ENCODE measurements around the gene SNTG2. TPM values are rescaled to one million over a fixed set of nuclear protein-coding genes. Genes with fewer than 3 reads are reported as not detected.

The SNTG2 gene
- total RNA-seq, 1 experiment from 2014 or later, result 20.5 TPM

DNA sequence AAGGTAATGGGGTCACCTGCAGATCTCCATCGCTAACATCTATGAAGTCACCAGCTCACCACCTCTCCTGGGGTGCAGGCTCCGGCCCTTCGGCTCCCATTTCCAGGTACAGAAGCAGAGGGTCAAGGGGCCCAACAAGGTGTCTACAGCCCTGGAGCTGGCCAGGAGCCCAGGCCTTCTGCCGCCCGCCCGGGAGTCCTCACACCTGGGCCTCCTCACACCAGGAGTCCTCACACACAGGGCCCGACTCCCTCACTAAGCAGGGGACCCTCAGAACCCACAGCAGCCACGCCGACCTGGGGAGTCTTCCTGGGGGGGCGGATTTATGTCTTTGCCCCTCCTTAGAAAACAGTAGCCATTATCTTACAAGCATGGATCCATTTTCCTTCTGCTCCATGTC is 419.3 kb downstream of the SNTG2 start (continued):
- TF ChIP-seq, protein P1, sequence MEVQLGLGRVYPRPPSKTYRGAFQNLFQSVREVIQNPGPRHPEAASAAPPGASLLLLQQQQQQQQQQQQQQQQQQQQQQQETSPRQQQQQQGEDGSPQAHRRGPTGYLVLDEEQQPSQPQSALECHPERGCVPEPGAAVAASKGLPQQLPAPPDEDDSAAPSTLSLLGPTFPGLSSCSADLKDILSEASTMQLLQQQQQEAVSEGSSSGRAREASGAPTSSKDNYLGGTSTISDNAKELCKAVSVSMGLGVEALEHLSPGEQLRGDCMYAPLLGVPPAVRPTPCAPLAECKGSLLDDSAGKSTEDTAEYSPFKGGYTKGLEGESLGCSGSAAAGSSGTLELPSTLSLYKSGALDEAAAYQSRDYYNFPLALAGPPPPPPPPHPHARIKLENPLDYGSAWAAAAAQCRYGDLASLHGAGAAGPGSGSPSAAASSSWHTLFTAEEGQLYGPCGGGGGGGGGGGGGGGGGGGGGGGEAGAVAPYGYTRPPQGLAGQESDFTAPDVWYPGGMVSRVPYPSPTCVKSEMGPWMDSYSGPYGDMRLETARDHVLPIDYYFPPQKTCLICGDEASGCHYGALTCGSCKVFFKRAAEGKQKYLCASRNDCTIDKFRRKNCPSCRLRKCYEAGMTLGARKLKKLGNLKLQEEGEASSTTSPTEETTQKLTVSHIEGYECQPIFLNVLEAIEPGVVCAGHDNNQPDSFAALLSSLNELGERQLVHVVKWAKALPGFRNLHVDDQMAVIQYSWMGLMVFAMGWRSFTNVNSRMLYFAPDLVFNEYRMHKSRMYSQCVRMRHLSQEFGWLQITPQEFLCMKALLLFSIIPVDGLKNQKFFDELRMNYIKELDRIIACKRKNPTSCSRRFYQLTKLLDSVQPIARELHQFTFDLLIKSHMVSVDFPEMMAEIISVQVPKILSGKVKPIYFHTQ (CRISPR knock-in tag; IDR thresholded peaks at IDR 0.05), result no peak
- no peak for TF ChIP-seq OVOL2 (CRISPR knock-in tag; IDR thresholded peaks at IDR 0.05; ENCODE audit: borderline replicate concordance)
- no peak for TF ChIP-seq ZNF121 (CRISPR knock-in tag; IDR thresholded peaks at IDR 0.05)

DNA sequence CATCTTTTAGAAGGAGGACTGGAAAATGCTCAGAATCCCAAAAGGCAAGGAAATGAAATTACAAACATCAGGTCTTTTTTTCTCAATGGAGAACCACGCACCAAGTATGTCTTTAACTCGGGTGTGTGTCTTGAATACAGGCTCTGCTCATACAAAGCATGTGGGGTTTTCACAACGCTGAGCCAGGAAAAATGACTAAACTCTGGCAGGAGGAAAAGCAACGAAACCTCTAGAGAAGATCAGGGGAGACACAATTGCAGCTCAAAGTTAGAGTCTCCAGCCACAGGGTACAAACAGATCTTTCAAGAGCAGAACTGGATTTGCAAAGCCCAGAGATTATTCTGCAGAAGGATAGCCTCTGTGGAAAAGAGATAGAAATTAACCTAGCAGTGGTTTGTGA is 419.8 kb downstream of the SNTG2 start:
- H3K4me1 Mint-ChIP-seq, result peaks cover 2% of the 10 kb centered on the region; the same call in 1 of the 2 replicates
- ChIA-PET POLR2A (no interaction called here), CTCF (interaction anchor here (1.5 kb wide), 1 partner anchor 11 kb away, joined by 3 read pairs; no protein-coding TSS in a partner anchor)
- H3K27me3 Mint-ChIP-seq (ENCODE audit: low read depth), result no peaks in the 10 kb centered on the region; the same call in 1 of the 2 replicates
- DNase-seq (ENCODE audit: low spot score) (no peak), ATAC-seq (no peak)
- no peaks in the 10 kb centered on the region for H3K36me3 Mint-ChIP-seq
- no peaks in the 10 kb centered on the region for H3K9me3 Mint-ChIP-seq
- TF ChIP-seq, protein P2, sequence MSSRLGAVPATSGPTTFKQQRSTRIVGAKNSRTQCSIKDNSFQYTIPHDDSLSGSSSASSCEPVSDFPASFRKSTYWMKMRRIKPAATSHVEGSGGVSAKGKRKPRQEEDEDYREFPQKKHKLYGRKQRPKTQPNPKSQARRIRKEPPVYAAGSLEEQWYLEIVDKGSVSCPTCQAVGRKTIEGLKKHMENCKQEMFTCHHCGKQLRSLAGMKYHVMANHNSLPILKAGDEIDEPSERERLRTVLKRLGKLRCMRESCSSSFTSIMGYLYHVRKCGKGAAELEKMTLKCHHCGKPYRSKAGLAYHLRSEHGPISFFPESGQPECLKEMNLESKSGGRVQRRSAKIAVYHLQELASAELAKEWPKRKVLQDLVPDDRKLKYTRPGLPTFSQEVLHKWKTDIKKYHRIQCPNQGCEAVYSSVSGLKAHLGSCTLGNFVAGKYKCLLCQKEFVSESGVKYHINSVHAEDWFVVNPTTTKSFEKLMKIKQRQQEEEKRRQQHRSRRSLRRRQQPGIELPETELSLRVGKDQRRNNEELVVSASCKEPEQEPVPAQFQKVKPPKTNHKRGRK (CRISPR knock-in tag; IDR thresholded peaks at IDR 0.05; ENCODE audit: borderline replicate concordance), result no peak
- no peak for TF ChIP-seq JAZF1 (CRISPR knock-in tag; IDR thresholded peaks at IDR 0.05)
- TF ChIP-seq ZNF416 (CRISPR knock-in tag; IDR thresholded peaks at IDR 0.05), result no peak
- TF ChIP-seq ZNF232 (CRISPR knock-in tag; IDR thresholded peaks at IDR 0.05), result no peak
- TF ChIP-seq, protein P3, sequence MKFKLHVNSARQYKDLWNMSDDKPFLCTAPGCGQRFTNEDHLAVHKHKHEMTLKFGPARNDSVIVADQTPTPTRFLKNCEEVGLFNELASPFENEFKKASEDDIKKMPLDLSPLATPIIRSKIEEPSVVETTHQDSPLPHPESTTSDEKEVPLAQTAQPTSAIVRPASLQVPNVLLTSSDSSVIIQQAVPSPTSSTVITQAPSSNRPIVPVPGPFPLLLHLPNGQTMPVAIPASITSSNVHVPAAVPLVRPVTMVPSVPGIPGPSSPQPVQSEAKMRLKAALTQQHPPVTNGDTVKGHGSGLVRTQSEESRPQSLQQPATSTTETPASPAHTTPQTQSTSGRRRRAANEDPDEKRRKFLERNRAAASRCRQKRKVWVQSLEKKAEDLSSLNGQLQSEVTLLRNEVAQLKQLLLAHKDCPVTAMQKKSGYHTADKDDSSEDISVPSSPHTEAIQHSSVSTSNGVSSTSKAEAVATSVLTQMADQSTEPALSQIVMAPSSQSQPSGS (CRISPR knock-in tag; IDR thresholded peaks at IDR 0.05; ENCODE audit: borderline replicate concordance, low read depth), result no peak
- TF ChIP-seq TP53 (CRISPR knock-in tag; IDR thresholded peaks at IDR 0.05), result no peak
- TF ChIP-seq ARID4B (CRISPR knock-in tag; IDR thresholded peaks at IDR 0.05; ENCODE audit: borderline replicate concordance), result no peak
- no peak for TF ChIP-seq MXD4 (CRISPR knock-in tag; IDR thresholded peaks at IDR 0.05; ENCODE audit: borderline replicate concordance)
- no peak for TF ChIP-seq NFATC4 (CRISPR knock-in tag; IDR thresholded peaks at IDR 0.05)
- TF ChIP-seq ESRRA (CRISPR knock-in tag; IDR thresholded peaks at IDR 0.05; ENCODE audit: borderline replicate concordance), result no peak
- no peak for TF ChIP-seq OVOL2 (CRISPR knock-in tag; IDR thresholded peaks at IDR 0.05; ENCODE audit: borderline replicate concordance)
- no peak for TF ChIP-seq SMAD4 (CRISPR knock-in tag; IDR thresholded peaks at IDR 0.05)
- no peak for TF ChIP-seq ETV6 (CRISPR knock-in tag; IDR thresholded peaks at IDR 0.05)
- TF ChIP-seq FOXP4 (CRISPR knock-in tag; IDR thresholded peaks at IDR 0.05), result no peak
- no peak for TF ChIP-seq NR3C1 (CRISPR knock-in tag; conservative IDR thresholded peaks at IDR 0.05; ENCODE audit: low read depth)
- no peak overlapping the region for H3K27ac Mint-ChIP-seq
- no peak overlapping the region for H3K4me3 Mint-ChIP-seq
